Thyroid gland (tissue), 4 donors: ENCODE measurements around the gene TRAP1.

ENCODE experiments used
- CTCF ChIP-seq, 6 experiments: fragments of 200-600 bp in 3 of 6; fragments of 450-650 bp in 3 of 6; sonication (generic) in 3 of 6; IDR thresholded peaks; one replicate each; pipeline ENCODE4 v1.5.1; 2016 to 2019; ENCODE audit warnings: antibody characterized with exemption in 6 of 6, mild to moderate bottlenecking in 2 of 6, inconsistent platforms in 1 of 6, moderate library complexity in 1 of 6
- POLR2A ChIP-seq, 2 donors: fragments of 450-650 bp; IDR thresholded peaks; one replicate each; pipeline ENCODE4 v1.6.1; 2017; ENCODE audit warnings: antibody characterized with exemption in 2 of 2, mild to moderate bottlenecking in 2 of 2, moderate library complexity in 1 of 2

- TF ChIP-seq CTCF (IDR thresholded peaks at IDR 0.05), result no peak
- TF ChIP-seq POLR2A (IDR thresholded peaks at IDR 0.05), result no peak
These were observed 93.7 kb downstream of the TRAP1 start for GRCh38 chr16:3623642-3624041.
